Neuron (in vitro differentiated cells): ENCODE data around the gene RAP1A.

Experiments
- H2AFZ ChIP-seq: one replicate; pipeline ENCODE4 v1.6.1; 2013; ENCODE audit warnings: low read depth, mild to moderate bottlenecking, inconsistent platforms, low read length, moderate library complexity
- H3K27me3 ChIP-seq: one replicate; pipeline ENCODE4 v1.6.1; 2013; ENCODE audit warnings: low read length; ENCODE audit not compliant: insufficient read depth
- H3K36me3 ChIP-seq: one replicate; pipeline ENCODE4 v1.6.1; 2013; ENCODE audit warnings: low read length; ENCODE audit not compliant: insufficient read depth
- H3K4me1 ChIP-seq: one replicate; pipeline ENCODE4 v1.6.1; 2013; ENCODE audit warnings: low read length; ENCODE audit not compliant: insufficient read depth
- H3K4me3 ChIP-seq: 2 replicates; pipeline ENCODE4 v1.5.1; 2013; ENCODE audit warnings: mild to moderate bottlenecking, low read length, moderate library complexity
- H3K9me3 ChIP-seq: one replicate; pipeline ENCODE4 v1.6.1; 2013; ENCODE audit warnings: low read length

Gene RAP1A

GRCh38 chr1:111723871-111724270 lies 104.3 kb downstream of the RAP1A start:
- Histone ChIP-seq H3K4me3 (no peak overlapping the region), H3K4me1 (peaks cover 2% of the 10 kb centered on the region), H3K9me3 (no peaks in the 10 kb centered on the region), H3K27me3 (no peaks in the 10 kb centered on the region), H3K36me3 (peaks cover 6% of the 10 kb centered on the region), H2AFZ (no peak overlapping the region)

DNA sequence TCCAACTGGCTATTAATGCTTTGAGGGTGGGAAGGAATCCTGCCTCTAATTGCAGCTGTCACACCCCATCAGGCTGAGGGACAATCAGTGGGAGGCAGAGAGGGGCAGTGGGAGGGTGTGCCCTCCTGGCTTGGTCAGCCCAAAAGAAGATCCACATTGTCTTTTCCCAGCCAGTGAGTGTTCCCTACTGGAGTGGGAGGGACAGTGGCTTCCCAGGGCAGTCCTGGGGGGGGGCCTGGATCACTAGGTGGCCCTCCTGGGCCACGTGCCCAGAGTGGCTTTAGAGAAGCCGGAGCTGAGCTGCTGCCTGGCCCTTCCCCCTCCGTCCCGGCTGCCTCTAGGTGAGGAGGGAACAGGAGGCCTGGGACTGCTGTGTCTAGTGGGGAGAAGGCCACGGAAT lies 105.6 kb downstream of the RAP1A start:
- H3K9me3 ChIP-seq: no peaks in the 10 kb centered on the region
- H2AFZ ChIP-seq: no peak overlapping the region
- H3K27me3 ChIP-seq: no peaks in the 10 kb centered on the region
- no peak overlapping the region for H3K4me3 ChIP-seq
- H3K4me1 ChIP-seq: peaks cover 5% of the 10 kb centered on the region
- peaks cover 6% of the 10 kb centered on the region for H3K36me3 ChIP-seq

GRCh38 chr1:111727056-111727455 lies 107.5 kb downstream of the RAP1A start:
- no peak overlapping the region for H2AFZ ChIP-seq
- H3K36me3 ChIP-seq: peaks cover 6% of the 10 kb centered on the region
- peaks cover 5% of the 10 kb centered on the region for H3K4me1 ChIP-seq
- no peaks in the 10 kb centered on the region for H3K27me3 ChIP-seq
- H3K4me3 ChIP-seq: no peak overlapping the region
- no peaks in the 10 kb centered on the region for H3K9me3 ChIP-seq

DNA sequence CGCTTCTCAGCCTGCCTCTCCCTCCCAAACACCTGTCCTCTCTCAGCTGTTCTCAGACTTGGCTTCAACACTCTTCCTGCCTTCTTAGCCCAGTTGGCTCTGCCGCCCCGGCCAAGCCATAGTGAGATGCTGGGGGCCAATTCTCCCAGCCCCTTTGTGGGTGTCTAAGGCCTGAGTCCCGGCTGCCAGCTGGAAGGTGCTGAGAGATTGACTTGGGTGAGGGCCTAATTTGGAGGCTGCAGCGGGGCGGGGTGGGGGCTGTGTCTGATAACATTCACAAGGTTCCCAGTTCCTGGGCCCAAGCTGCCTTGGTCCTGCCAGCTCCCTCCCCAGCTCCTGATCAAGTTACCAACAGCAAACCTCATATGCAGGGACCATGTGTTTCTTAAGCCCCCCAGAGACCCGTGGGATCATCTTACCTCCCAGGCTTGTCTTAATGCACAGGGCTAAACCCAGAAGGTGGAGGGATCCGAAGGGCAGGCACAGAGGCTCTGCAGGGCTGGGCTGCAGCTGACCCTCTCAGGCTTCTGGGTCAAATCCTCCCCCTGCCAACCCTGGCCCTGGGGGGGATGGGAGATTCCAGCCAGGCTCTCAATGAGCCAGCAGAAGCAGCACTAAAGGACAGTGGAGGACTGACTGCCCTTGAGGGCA lies 109.8 kb downstream of the RAP1A start:
- Histone ChIP-seq H3K4me1 (peaks cover 16% of the 10 kb centered on the region), H3K27me3 (no peaks in the 10 kb centered on the region), H3K36me3 (peaks cover 6% of the 10 kb centered on the region), H2AFZ (no peak overlapping the region), H3K9me3 (no peaks in the 10 kb centered on the region), H3K4me3 (no peak overlapping the region)

- Histone ChIP-seq H3K36me3 (peaks cover 6% of the 10 kb centered on the region), H3K27me3 (no peaks in the 10 kb centered on the region), H3K4me3 (no peak overlapping the region), H3K4me1 (peaks cover 14% of the 10 kb centered on the region), H2AFZ (no peak overlapping the region), H3K9me3 (no peaks in the 10 kb centered on the region)
Measured at GRCh38 chr1:111729946-111730681, 110.5 kb downstream of the RAP1A start.

DNA sequence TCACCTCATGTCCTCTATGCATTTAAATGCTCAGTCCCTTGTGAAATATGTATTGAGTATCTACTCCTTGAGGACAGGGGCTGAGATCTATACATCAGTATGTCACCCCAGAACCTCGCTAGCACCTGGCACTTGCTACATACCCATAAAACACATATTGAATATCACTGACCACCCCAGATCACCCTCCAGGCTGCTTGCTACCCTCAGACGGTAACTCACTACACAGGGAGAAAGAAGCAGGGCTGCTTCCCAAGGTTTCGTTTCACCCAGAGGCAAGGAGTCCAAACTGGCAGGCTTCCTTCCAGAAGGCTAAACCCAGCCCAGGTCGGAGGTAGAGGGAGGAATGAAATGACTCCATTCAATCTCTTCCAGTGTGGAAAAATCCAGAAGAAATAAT lies 111.1 kb downstream of the RAP1A start:
- Histone ChIP-seq H3K36me3 (peaks cover 6% of the 10 kb centered on the region), H2AFZ (no peak overlapping the region), H3K4me3 (no peak overlapping the region), H3K9me3 (no peaks in the 10 kb centered on the region), H3K4me1 (peaks cover 15% of the 10 kb centered on the region), H3K27me3 (no peaks in the 10 kb centered on the region)

DNA sequence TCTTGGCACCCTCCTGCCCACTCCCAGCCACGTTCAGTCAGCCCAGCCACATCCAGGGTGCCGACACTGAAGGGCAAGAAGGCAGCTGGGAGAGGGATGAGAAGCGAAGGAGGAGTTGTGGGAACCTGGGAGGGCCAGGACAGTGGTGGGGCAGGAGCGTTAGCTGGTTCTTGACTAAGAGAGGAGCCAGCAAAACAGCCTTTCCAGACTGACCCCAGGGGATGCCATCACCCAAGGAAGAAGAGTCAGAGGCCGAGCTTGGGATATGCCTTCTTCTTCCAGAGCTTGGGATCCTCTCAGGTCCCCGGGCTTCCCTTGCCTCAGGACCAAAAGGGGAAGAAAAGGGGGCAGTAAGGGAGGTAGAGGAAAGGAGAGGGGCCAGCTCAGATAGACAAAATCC lies 112.4 kb downstream of the RAP1A start:
- peaks cover 28% of the 10 kb centered on the region for H3K4me1 ChIP-seq
- H3K27me3 ChIP-seq: no peaks in the 10 kb centered on the region
- H3K9me3 ChIP-seq: no peaks in the 10 kb centered on the region
- H3K36me3 ChIP-seq: peaks cover 3% of the 10 kb centered on the region
- H2AFZ ChIP-seq: no peak overlapping the region
- no peak overlapping the region for H3K4me3 ChIP-seq

DNA sequence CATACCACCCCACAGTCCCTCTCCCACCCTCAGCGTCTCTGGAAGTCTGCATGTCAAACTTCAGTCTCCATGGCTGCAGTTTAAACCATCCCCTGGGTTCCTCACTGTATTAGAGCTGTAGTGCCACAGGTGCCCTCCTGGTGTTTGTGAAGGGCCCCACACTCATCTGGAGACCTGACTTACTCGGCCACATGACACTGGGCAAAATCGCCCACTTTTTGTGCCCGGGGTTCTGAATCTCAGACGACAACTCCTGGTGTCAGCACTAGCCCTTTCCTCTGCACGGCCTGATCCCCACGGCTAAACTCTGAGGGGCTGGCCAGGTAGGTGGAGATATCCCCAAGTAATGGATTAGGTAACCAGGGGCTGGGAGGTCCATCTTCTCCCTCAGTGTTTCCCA lies 113.1 kb downstream of the RAP1A start:
- no peak overlapping the region for H3K4me3 ChIP-seq
- peaks cover 35% of the 10 kb centered on the region for H3K4me1 ChIP-seq
- H3K36me3 ChIP-seq: no peaks in the 10 kb centered on the region
- H2AFZ ChIP-seq: no peak overlapping the region
- no peaks in the 10 kb centered on the region for H3K9me3 ChIP-seq
- H3K27me3 ChIP-seq: no peaks in the 10 kb centered on the region

DNA sequence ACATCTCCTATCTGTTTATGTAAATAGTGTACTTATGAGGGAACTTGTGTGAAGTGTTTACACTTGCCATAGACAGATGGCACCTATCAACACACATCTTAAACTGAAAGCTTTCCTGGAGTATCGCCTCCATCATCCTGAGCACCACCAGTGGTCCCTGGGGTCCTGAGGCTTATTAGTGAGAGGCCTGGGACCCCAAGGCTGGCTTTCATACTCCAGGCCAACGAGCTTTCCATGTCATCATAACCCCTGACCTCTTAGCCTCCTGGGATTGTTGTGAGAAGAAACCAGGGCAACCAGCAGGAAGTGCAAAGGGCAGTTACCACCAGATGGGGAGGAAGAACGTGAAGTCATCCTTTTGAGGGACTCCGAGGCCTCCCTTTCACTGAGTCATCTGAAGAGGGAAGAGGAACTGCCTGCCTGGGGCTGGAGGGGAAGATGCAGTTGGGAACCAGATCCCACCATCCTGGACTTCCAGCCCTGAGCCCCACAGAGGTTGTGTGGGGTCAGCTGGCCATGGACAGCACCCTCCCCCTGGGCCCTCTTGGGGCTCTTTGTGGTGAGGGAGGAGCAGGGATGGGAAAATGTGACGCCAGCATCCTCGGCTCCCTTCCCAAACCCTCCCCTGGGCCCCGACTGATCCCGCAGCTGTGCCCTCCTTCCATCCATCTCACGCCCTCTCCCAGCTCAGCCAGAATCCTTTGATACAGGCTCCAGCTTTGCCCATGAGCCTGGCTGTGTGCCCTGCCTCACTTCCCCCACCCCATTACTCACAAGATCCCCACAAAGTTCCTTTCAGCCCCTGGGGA lies 113.8 kb downstream of the RAP1A start:
- Histone ChIP-seq H3K4me1 (peaks cover 42% of the 10 kb centered on the region), H3K27me3 (no peaks in the 10 kb centered on the region), H2AFZ (no peak overlapping the region), H3K4me3 (no peak overlapping the region), H3K9me3 (no peaks in the 10 kb centered on the region), H3K36me3 (no peaks in the 10 kb centered on the region)

- H3K4me1 ChIP-seq: peaks cover 44% of the 10 kb centered on the region
- H3K4me3 ChIP-seq: no peak overlapping the region
- no peaks in the 10 kb centered on the region for H3K36me3 ChIP-seq
- no peaks in the 10 kb centered on the region for H3K9me3 ChIP-seq
- no peak overlapping the region for H2AFZ ChIP-seq
- no peaks in the 10 kb centered on the region for H3K27me3 ChIP-seq
Measured at GRCh38 chr1:111733992-111734341, 114.4 kb downstream of the RAP1A start.

DNA sequence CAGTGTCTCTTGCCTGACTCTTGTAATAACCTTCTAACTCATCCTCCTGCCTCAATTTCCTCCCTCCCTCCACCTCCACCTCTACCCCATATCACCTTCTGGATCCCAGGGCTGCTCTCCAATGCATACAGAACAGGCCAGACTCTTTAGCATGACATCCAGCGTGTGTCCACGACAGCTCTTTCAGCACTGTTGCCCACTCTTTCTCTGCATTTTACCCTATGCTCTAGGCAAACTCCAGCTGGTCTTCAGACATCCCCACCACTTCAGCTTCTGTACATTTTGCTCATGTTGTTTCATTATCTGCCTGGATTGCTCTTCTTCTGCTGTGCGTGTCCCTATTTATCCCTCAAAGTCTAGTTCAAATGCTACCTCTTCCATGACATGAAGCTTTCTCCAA lies 114.8 kb downstream of the RAP1A start:
- Histone ChIP-seq H3K27me3 (no peaks in the 10 kb centered on the region), H2AFZ (no peak overlapping the region), H3K4me3 (no peak overlapping the region), H3K36me3 (no peaks in the 10 kb centered on the region), H3K4me1 (peaks cover 44% of the 10 kb centered on the region), H3K9me3 (no peaks in the 10 kb centered on the region)

- no peaks in the 10 kb centered on the region for H3K9me3 ChIP-seq
- peaks cover 42% of the 10 kb centered on the region for H3K4me1 ChIP-seq
- H2AFZ ChIP-seq: no peak overlapping the region
- no peaks in the 10 kb centered on the region for H3K27me3 ChIP-seq
- no peaks in the 10 kb centered on the region for H3K36me3 ChIP-seq
- H3K4me3 ChIP-seq: no peak overlapping the region
Measured at GRCh38 chr1:111734856-111735255, 115.3 kb downstream of the RAP1A start.

DNA sequence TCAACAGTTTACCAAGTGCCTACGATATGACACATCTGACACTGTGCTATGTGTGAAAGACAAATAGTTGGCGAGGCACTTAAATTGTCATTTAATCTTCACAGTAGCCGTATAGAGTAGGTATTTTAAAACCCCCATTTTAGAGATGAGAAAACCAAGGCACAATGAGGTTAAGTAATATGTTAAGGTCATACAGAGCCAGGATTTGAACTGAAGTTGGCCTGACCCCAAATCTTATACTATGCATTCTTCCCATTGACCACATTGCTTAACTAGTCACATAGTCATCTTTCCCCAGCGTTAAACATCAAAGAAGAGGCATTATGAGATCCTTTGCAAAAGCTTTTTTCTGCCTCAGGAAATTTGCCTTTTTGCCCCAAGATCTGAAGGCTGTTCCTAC lies 115.7 kb downstream of the RAP1A start:
- Histone ChIP-seq H2AFZ (no peak overlapping the region), H3K36me3 (no peaks in the 10 kb centered on the region), H3K4me3 (no peak overlapping the region), H3K9me3 (no peaks in the 10 kb centered on the region), H3K27me3 (no peaks in the 10 kb centered on the region), H3K4me1 (peaks cover 42% of the 10 kb centered on the region)
